SK-MEL-5 (cell line): ENCODE data around the gene KCNT2. TPM values are rescaled to one million over a fixed set of nuclear protein-coding genes. Genes with fewer than 3 reads are reported as not detected.
A peak's percentile ranks its signal among the peaks of the same experiment; 100 is the strongest.

Source experiments
- DNase-seq: peaks from one replicate; pipeline ENCODE4 v3.0.0-alpha.2; 2016; ENCODE audit warnings: low read depth, low spot score
- in situ Hi-C: cut with HindIII; loops from 2 replicates; pipeline ENCODE4 v1.10.0; 2016; ENCODE audit warnings: low sequenced_read_pairs, high pct_unique_total_duplicates, low pct_unique_long_range_greater_than_20kb
- small RNA-seq, 2 experiments: library from RNA; depleted of rRNA; stranded (forward); fragments of <200 nt; gene quantifications; one replicate each; pipeline ENCODE3, GENCODE V24; 2014
- total RNA-seq: library from RNA; depleted of rRNA; stranded (reverse); fragments of >200 nt; shearing (Covaris generic); gene quantifications from 2 replicates; pipeline ENCODE4 v1.2.3, GENCODE V29; 2014; rRNA removed

KCNT2 gene
- total RNA-seq, 1 experiment from 2014 or later: not detected

- in situ Hi-C loops: no loop called here
- DNase-seq: no peak
Observed at GRCh38 chr1:196209983-196210382, 398.3 kb downstream of the KCNT2 start.

GRCh38 chr1:196209265-196209664, 399.0 kb downstream of the KCNT2 start:
- DNase-seq: no peak
- in situ Hi-C loops: no loop called here

GRCh38 chr1:196207612-196208217, 400.5 kb downstream of the KCNT2 start:
- in situ Hi-C loops: no loop called here
- DNase-seq: no peak

- in situ Hi-C loops: no loop called here
- no peak for DNase-seq
Observed at GRCh38 chr1:196205882-196206281, 402.4 kb downstream of the KCNT2 start.

GRCh38 chr1:196196486-196196885, 411.8 kb downstream of the KCNT2 start:
- no peak for DNase-seq
- in situ Hi-C loops: no loop called here

- no peak for DNase-seq
- in situ Hi-C loops: no loop called here
Observed at GRCh38 chr1:196193896-196194559, 414.2 kb downstream of the KCNT2 start.

GRCh38 chr1:196183941-196184340, 424.3 kb downstream of the KCNT2 start:
- in situ Hi-C loops: no loop called here
- DNase-seq: no peak

GRCh38 chr1:196181594-196181878, 426.7 kb downstream of the KCNT2 start:
- in situ Hi-C loops: no loop called here
- DNase-seq: no peak

- in situ Hi-C loops: no loop called here
Observed at GRCh38 chr1:196180847-196181593, 427.2 kb downstream of the KCNT2 start.

GRCh38 chr1:196178083-196178635, 430.1 kb downstream of the KCNT2 start:
- no peak for DNase-seq
- in situ Hi-C loops: no loop called here

More at GRCh38 chr1:196180847-196181593, 427.2 kb downstream of the KCNT2 start:
- DNase-seq: peak; percentile 43

Small RNAs within 50 kb of the gene (small RNA-seq; reads per million reads assigned to genes)
- gene MIR4735: 0 reads per million in 2 experiments

Other genes starting within 250 kb of the KCNT2 start
- 1.3 and 1.7 TPM in 2 replicates for gene CFH, start 43.6 kb upstream of the KCNT2 start, total RNA-seq
- not detected in 2 replicates for gene CFHR3, start 166.4 kb upstream of the KCNT2 start, total RNA-seq
- gene CFHR1, start 211.3 kb upstream of the KCNT2 start, total RNA-seq: not detected in 2 replicates